ENCODE measurements around the gene KRT75.
"Not testable (repeated sequence)": the region's sequence is repeated elsewhere in the genome, so short reads cannot be mapped to it uniquely, and the experiment has no call there.

Gene KRT75
- total RNA-seq = 0 to 0.07 reads per million in 2 donors

DNA sequence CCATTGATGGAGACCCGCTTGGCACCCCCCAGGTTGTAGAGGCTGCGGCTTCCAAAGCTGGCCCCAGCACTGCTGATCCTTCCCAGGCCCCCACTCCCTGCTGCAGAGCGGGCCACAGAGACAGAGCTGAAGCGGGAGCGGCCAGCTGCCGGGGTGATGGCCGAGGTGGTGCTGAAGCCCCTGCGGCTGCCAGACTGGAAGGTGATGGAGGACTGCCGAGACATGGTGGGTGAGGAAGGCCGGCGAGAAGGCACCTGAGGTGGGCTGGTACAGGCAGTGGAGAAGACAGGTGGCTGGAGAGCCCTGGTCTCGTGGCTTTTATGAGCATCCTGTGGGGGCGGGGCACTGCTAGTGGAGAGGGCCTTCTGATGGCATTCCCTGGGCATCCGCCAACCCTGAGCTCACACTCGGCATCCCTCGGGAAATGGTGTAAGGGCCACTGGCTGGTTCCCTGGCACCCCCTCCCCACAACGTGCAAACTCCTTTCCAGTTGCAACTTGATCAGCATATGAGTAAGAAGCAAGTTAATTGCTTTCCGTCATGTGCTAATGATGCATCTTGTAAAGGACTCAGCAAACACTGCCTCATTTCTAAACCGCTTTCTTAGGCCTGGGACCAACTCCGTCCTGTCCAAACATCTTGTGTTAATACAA is at the start of gene KRT75:
Gene KRT75 (minus strand): TSS at position 291 of the 653 bp plus-strand sequence. CDS start 67 bp downstream, at position 224.
- DNase-seq = no peak

DNA sequence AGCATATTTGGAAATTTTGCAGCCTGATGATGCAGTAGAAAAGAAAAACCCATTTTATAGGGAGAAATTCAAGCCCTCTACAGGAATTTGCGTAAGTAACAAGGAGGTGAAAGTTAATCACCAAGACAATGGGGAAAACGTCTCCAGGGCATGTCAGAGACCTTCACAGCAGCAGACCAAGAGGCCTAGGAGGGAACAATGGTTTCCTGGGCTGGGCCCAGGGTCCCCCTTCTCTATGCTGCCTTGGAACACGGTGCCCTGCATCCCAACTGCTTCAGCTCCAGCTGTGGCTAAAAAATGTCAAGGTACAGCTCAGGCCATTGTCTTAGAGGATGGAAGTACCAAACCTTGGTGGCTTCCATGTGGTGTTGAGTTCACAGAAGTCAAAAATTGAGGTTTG is 45.9 kb upstream of the KRT75 start:
- DNase-seq = no peak

DNA sequence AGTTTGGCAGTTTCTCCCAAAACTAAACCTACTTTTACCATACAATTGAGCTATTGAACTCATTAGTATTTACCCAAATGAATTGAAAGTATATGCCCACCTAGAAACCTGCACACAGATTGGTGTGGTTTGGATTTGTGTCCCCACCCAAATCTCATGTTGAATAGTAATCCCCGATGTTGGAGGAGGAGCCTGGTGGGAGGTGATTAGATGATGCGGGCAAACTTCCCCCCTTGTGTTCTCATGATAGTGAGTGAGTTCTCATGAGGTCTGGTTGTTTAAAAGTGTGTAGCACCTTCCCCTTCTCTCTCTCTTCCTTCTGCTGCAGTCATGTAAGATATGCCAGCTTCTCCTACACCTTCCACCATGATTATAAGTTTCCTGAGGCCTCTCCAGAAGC is 43.5 kb upstream of the KRT75 start:
- DNase-seq = no peak

DNA sequence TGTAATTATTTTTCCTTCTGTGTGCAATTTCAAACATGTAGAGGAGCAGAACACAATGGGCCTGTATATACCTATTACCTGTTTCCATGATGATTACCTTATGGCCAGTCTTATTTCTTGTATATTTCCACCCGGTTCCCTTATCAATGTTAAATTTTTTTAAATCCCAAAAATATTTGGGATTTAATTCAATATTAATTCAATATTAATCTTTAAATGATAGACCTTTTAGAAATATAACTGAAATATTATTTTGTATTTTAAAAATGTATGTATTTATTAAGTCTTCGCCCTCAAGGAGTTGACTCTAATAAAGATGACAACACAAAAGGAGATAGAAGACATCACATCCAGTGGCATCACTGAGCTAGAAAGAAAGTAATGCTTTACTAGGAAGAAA is 40.0 kb upstream of the KRT75 start:
- no peak for DNase-seq

DNA sequence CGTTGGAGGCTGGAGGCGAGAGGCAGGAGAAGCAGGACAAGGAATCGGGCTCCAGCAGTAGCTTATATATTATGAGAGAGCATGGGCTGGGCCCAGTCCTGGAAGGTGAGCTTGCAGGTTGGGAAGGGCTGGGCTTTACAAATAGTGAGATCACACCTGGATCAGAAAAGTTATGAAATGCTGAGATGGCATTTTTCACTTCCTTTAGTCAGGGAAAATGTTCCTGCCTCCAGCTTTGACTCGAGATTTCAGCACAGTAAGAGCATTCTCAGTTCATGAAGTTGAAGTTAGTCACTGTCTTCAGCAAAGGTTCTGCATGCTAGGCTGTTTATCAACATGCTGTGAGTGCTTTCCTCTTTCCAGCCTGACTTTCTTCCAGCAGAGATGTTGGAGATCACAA is 39.6 kb upstream of the KRT75 start, which contains the start of gene KRT6C:
Gene KRT6C (minus strand): TSS at position 38 of the 400 bp plus-strand sequence. CDS start 68 bp downstream, outside the sequence.
- no peak for DNase-seq

DNA sequence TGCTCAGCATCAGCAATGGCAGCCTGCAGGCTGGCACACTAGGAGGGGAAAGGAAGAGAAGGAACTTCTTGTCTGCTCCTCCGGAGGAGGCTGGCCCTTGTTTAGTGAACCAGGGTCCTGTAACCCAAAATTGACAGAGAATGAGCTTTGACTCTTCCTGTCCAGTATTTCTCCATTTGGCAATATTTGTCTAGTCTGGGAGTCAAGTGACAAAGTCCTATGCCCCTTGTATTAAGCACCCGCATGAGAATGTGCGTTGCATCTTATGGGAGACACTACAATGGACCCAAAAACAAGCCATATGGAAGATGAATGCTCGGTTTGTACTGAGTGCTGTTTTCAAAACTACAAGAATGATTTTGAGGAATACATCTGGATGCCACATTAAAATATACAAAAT is 35.7 kb upstream of the KRT75 start:
- DNase-seq = no peak

DNA sequence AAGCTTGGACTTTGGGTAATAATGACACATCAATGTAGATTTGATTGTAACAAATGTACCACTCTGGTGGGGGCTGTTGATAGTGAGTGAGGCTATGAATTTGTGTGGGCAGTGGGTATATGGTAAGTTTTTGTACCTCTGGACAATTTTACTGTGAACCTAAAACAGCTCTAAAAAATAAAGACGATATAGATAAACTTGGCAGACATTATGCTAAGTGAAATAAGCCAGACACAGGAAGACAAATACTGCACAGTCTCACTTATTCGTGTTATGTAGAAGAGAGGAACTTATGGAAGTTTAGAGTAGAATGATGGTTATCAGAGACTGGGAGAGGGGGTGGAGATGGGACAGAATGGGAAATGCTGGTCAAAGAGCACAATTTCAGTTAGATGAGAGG is 30.7 kb upstream of the KRT75 start:
- DNase-seq = no peak

DNA sequence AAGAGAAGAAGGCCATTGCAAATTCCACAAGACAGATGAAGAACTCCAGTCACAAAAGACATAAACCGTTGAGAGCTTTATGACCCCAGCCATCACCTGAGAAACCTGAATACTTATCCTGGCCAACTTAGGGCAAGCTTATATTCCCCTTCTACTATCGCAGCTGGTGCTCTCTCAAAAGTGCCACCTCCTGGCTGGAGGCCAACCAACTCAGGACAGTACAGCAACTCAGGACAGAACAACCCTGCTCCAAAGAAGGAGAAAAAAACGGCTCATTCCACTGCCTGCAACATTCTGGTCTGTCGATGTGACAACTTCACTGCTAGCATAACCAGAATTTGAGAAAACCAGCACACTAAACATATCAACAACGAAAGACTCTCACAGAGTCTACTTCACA is 27.5 kb upstream of the KRT75 start:
- no peak for DNase-seq

DNA sequence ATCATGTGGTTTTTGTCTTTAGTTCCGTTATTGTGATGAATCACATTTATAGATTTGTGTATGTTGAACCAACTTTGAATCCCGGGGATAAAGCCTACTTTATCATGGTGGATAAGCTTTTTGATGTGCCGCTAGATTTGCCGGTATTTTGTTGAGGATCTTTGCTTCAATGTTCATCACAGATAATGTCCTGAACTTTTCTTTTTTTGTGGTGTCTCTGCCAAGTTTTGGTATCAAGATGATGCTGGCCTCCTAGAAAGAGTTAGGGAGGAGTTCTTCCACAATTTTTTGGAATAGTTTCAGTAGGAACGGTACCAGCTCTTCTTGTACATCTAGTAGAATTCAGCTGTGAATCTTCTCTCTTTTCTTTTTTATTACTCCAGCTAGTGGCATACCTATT is 24.7 kb upstream of the KRT75 start:
- DNase-seq = no peak

DNA sequence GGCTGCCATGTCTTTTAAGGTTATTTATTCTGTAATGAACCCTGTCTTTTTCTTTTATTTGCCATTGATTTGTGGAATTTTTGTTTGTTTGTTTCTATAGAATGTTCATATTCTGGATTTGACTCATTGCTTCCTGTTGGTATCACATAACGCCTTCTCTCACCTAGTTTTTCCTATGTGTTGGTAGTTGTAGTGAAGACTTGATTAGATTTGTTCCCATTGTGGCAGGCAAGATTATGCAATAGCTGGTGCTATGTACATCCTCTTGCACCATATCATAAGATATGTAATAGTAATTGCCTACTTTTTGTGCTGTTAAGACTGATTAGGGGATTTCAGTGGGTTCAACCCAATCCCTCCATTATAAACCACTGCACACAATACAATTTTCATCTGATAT is 21.6 kb upstream of the KRT75 start:
- DNase-seq = no peak

DNA sequence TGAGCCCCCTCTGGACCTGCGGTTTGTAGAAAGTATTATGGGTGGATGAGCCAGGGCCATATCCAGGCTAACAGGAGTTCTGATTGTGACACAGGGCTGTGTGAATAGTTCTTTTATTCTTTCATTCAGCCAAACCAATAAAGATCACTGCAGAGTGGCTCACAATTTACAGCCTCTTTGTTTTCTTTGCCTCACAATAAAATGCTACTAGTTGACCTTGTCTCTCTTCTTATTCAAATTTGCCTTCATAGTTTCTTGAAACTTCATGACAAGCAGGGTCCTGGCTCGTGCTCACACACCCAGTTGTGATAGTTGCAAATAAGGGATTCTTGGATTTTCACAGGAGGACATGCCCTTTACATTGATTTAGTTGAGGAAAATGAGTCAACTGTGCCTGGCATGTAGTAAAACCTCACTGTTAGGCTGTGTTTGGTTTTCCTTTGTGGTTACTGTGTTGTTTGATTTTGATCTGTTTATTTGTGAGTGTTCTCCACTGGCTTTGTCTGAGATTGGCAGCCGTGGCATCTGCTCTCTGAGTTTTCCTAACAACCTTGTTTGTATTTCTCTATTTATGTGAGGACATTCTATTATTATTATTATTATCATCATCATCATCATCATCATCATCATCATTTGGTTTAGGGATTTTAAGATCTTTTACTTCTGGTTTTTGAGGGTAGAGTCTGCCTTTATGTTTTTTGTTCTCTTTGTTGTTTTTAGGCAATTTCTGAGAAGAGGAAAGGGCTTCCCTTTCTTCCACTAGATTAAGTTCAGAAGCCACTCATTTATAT is 20.4 kb upstream of the KRT75 start:
- peak in 1 of 5 experiments; percentile 4 for DNase-seq

DNA sequence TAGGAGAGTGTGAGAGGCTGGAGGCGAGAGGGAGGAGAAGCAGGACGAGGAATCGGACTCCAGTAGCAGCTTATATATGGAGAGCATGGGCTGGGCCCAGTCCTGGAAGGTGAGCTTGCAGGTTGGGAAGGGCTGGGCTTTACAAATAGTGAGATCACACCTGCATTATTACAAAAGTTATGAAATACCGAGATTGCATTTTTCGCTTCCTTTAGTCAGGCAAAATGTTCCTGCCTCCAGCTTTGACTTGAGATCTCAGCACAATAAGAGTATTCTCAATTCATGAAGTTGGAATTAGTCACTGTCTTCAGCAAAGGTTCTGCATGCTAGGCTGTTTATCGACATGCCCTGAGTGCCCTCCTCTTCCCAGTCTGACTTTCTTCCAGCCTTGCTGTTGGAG is 17.9 kb upstream of the KRT75 start, which contains the start of gene KRT6B:
Gene KRT6B (minus strand): TSS at position 46 of the 400 bp plus-strand sequence. CDS start 68 bp downstream, outside the sequence.
- DNase-seq = no peak

DNA sequence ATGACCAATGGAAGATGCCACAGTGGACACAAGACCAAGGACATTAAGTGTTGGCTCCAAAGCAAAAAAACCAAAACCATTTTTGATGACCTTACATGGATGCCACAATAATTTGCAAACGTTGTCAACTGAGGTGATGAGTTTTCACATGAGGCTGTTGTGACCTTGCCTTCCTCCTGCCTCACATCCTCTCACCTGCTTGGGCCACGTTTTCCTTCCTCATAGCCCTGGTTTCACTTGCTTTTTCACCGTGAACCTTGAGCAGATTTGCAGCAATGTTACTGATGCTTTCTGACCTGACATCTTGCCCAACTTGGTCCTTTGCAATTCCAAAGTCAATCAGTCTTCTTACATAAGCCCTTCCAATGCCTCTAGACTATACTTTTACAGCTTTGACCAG is 14.1 kb upstream of the KRT75 start:
- DNase-seq = no peak

DNA sequence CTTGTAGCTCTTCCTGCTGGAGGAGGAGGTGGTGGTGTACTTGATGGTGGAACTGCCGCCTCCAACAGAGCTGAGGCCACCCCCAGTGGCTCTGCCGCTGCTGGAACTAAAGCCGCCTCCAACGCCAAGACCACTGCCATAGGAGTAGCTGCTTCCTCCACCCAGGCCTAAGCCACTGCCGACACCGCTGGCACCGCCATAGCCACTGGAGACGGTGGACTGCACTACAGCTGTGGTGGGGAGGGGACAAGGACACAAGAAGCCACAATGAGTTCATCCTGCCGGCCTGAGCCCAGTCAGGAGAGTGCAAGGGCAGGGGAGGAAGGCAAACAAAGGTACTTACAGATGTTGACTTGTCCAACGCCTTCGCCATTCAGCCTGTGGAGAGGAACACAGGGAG is 13.0 kb upstream of the KRT75 start:
- DNase-seq = not testable (repeated sequence)

DNA sequence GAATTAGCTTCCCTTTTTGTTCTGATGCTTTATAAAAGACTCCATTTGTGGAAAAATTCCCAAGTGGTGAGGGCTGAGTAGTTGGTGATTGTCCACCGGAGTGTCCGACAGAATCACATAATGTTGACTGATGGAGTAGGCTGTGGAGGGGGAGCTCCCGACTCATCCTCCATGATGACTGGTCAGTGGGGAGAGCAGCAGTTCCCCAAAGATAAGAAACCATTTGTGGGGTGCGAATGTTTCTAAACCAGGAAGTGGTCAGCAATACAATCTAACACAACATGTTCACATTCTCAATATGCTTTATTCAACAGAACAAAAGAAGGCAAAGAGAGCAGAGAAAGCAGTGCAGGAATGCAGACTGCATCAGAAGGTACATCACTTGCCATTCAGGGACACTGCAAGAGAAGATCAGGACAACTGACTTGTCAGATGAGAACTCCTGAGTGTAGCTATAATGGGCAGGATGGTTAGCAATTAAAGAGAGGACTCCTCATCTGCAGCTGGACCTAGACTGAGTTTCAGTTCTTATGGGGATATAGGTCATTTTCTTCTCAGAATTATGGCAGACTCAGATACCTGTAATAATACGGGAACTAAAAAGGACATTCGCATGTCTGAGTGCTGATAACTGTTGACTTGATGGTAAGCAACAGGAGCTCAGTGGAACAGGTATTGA is 12.3 kb upstream of the KRT75 start:
- DNase-seq = no peak

DNA sequence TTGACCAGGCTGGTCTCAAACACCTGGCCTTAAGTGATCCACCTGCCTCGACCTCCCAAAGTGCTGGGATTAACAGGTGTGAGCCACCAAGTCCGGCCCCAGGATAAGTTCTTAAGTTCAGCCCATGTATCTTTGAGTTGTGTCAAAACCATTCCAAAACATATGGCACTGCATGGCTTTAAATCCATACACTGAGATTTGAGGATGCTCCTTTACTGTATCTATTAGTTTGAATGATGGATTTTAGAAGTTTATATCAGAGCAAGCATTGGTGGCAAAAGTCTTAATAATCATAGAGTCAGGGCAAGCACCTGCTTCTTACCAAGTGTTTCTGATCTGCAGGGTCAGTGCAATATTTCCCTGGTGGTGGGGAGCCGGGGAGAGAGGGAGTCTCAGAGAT is 11.7 kb upstream of the KRT75 start:
- no peak for DNase-seq

DNA sequence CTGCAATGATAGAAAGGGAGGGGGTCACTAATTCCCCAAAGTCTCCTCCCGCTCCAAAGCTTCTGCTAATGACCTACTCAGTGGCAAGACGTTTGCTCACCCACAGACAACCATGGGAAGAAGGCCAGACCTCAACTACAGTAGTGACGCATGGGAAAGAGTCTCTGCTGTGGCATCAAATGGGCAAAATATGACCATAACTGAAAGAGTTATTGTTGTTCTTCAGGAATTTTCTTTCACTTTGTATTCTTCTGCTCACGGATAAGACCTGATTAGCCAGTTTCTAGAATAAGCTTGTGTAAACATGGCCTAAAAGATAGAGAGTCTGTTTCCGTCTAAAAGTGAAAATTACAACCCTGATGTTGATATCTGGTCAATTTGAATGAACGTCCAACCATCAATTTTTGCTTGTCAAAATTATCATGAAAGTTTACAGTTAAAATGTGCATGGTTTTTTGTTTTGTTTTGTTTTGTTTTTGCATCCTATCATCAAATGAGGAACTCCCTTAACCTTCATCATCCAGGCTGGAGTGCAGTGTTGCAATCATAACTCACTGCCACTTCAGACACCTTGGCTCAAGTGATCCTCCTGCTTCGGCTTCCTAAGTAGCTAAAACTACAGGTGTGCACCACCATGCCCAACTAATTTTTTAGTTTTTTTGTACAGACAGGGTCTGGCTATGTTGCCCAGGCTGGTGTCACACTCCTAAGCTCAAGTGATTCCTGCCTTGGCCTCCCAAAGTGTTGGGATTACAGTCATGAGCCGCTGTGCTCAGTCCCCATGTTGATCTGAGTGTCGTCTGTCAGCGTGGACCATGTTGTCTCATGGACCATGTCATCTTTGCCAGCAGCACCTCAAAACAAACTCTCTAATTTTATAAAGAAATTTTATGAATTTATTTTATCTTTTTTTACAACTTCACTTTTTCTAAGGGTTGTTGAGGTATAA is 10.8 kb upstream of the KRT75 start:
- DNase-seq = no peak

DNA sequence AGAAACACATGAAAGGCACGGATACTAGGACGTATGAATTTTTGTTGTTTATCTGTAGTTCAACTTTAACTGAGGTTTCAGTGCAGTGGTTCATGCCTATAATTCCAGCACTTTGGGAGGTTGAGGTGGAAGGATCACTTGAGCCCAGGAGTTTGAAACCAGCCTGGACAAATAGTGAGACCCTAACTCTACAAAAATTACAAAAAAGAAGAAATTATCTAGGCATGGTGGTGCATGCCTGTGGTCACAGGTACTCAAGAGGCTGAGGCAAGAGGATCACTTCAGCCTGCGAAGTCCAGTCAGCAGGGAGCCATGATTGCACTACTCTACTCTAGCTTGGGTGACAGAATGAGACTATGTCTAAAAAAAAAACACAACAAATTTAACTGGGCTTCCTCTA is 9.8 kb upstream of the KRT75 start:
- DNase-seq = no peak

DNA sequence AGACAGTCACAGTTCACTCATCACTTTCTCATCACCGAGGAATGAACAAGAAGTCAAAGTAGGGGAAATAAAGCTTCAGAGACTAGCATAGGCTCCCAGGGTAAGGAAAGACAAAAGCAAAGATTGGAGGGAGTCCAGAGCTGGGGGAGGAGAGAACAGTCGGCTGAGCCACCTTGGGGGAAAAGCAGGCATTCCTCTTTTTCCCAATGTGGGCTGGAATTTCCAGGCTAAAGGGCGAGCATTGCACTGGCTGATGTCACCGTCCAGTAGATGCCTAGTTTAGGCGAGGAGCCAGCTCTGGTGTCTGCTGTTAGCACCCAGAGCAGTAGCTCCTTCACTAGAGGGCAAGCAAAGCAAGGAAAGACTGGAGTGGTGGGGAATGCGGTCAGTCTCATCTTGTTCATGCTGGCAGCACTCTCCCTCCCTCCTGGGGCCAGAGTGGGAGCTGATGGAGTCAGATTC is 8.5 kb upstream of the KRT75 start:
- DNase-seq = no peak

DNA sequence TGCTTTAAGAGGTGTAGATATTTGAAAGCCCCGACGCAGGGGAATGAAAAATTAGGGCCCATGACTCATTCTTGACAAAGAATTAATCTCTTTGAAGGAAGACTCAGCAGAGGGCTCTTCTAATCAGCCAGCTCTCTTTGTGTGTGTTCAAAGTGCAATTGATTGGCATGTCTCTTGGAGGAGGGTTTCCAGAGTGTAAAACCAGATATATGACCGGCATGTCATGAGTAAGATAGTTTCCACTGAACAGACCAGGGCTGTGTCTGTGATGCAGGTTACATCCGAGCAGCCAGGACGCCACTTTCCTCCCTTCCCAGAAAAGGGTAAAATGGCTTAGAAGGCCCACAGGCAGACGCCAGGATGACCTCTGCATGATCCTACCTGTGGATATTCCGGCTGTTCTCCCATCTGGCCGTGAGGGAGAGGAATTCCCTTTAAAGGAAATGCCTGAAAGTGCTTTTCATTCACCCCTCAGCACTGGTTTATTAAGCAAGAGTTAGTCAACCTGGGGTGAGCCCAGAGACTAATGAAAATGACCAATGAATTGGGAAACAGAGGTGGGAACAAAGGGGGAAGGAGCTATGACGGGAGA is 7.2 kb upstream of the KRT75 start:
- DNase-seq = no peak

DNA sequence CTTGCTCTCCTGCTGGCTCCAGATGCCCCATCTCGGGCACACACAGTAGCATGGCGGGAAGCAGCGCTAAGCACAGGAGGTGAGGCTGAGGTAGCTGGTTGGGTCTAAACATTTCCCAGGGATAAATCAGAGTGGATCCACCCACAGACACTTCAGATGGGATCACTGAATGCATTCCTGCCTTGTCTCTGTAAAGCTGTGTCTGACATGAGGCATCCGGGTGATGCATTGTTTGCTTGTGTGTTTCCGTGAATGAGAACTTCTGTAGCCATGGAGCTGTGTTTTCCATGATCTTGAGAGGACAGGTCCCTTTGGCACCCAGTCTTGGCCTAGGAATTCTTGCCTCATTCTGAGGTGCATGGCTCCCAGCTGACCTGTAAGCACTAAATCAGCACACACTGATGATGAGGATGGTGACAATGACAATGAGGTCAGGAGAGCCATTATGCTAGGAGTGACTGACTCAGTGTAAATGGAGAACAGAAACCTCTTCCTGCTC is 6.7 kb upstream of the KRT75 start:
- no peak for DNase-seq

DNA sequence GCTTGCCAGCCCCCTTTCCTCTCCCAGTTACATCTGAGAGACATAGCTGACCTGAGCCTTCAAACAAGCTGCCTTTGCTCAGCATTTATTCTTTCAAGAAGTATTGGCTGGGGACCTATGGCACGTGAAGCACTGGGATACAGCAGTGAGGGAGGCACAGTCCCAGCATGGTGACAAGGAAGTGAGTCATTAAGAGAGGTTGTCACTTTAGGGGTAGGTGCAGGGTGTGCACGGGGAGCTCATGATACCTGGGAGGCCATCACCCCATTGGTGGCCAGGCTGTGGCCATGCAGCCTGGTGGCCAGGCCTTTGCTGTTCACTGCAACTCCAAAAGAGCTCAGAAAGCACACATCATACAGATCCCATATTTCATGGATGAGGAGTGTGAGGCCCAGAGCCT is 5.7 kb upstream of the KRT75 start:
- DNase-seq = no peak
